HG03175 (cell line): ENCODE results near the gene FBXO10.
A peak's percentile ranks its signal among the peaks of the same experiment; 100 is the strongest.
"Not testable (repeated sequence)": the region's sequence is repeated elsewhere in the genome, so short reads cannot be mapped to it uniquely, and the experiment has no call there.

Experiments
- ATAC-seq: cut with Tn5 transposase; IDR thresholded peaks from one replicate; pipeline ENCODE4 v1.9.1; 2021; ENCODE audit warnings: mild to moderate bottlenecking, moderate library complexity; ENCODE audit not compliant: unreplicated experiment

FBXO10 gene, protein sequence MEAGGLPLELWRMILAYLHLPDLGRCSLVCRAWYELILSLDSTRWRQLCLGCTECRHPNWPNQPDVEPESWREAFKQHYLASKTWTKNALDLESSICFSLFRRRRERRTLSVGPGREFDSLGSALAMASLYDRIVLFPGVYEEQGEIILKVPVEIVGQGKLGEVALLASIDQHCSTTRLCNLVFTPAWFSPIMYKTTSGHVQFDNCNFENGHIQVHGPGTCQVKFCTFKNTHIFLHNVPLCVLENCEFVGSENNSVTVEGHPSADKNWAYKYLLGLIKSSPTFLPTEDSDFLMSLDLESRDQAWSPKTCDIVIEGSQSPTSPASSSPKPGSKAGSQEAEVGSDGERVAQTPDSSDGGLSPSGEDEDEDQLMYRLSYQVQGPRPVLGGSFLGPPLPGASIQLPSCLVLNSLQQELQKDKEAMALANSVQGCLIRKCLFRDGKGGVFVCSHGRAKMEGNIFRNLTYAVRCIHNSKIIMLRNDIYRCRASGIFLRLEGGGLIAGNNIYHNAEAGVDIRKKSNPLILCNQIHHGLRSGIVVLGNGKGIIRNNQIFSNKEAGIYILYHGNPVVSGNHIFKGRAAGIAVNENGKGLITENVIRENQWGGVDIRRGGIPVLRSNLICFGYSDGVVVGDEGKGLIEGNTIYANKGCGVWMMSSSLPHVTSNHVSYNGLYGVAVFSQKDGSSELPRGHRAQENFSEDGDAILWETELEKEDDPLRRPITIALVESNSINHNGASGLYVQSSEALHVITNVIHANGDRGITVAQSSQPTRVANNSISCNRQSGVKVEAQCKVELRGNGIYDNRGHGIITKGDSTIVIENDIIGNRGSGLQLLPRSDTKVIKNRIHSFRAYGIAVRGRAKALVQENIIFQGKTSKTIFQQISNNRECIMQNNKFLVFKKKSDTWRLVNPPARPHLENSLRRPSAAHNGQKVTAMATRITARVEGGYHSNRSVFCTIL

GRCh38 chr9:37575921-37576721, at the start of gene FBXO10:
Gene FBXO10 (minus strand): TSS chr9:37576380. CDS start chr9:37541768, 34,612 bp downstream.
- ATAC-seq = peak; percentile 73

GRCh38 chr9:37625758-37626147, 49.6 kb upstream of the FBXO10 start:
- no peak for ATAC-seq

- no peak for ATAC-seq
Observed at GRCh38 chr9:37625036-37625757, 49.0 kb upstream of the FBXO10 start.

GRCh38 chr9:37624073-37624472, 47.9 kb upstream of the FBXO10 start:
- no peak for ATAC-seq

DNA sequence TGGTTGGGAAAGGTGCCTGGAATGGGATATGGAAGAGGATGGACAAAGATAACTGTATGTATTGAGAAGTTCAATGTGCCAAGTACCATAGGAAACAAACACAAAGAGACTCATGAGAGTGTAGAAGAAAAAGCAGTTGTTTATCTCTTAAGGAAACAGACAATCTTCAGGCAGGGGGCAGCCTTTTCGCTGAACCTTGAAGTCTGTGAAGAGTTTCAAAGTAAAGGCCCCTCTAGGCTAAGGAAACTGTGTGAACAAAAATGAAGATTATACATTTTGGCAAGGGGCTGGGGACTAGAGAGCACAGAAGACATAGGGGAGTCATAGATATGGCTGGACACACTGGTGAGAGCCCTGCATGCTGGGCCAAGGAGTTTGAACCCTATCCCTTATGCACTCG, 47.1 kb upstream of the FBXO10 start:
- no peak for ATAC-seq

DNA sequence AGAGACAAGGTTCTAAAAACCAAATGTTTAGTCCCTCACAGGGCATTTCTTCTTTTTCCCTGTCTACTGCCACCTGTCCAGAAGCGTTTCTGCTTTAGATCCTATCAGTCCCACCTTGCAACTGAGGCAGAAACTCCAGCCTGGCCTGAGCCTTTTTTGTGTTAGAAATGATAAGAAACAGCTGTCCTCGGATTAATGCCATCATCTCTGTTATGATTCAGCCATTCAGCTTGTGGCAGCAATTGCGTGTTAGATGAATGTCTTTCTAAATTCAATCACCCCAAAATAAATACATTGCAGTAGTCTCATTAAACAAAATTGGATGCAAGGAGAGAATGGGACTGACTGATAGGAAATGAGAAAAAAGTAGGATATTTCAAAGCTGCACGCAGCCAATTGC, 46.3 kb upstream of the FBXO10 start:
- no peak for ATAC-seq

DNA sequence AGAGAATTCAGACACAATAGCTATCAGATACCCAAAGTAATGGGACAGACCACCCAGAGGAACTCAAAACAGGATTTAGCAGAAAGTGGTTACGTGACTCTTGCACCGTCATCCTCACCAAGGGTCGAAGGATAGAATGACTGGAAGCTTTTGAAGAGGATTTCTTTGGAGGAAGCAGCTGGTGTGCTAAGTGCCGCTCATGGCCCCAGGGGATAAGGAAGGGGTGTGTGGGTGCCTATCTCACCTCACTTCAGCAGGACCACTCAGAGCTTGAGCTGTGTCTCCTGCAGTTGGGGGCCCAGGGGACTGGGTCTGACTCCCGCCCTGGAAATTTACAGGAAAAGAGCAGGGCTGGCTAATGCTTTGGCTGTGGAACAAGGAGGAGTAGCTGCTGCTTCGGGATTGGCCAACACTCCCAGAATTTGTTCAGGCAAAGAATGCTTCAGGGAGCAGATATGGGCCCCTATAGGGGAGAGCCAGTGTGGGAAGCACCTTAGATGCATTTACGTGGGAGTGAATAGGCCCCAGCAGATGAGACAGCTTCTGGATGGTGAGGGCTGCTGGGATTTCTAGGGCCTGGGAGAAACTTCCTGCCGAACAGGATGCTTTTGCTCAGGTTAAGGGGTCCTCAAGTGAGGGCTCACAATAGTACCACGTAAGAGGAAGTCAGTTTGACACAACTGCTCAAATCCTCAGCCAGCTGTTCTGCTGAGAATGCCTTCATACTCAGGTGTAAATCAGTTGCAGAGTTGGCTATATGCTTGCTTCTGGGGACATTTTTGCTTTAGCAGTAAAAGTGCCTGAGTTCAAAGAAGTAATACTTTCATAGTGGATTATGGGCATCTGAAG, 45.3 kb upstream of the FBXO10 start:
- ATAC-seq = no peak

- ATAC-seq = no peak
Observed at GRCh38 chr9:37620396-37620795, 44.2 kb upstream of the FBXO10 start.

- no peak for ATAC-seq
Observed at GRCh38 chr9:37619806-37620205, 43.6 kb upstream of the FBXO10 start.

GRCh38 chr9:37618817-37619216, 42.6 kb upstream of the FBXO10 start:
- ATAC-seq = no peak

DNA sequence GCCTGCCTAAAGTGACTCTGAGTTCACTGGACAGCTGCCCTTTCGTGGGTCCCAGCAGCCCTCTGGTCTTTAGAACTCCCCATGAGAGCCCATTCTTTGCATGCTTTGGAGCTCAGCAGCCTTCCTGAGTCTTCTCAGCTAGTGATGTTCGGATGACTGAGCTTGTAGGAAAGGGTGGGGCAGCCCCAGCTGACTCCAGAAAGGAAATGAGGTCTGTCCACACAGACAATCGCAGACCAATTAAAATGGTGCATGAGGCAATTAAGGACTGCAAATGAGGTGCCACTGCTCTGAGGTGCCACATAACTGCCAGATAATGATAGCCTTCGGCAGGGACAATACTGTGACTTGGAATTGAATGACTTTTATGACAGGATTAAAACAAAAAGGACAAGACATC, 41.7 kb upstream of the FBXO10 start:
- no peak for ATAC-seq

GRCh38 chr9:37617161-37617560, 41.0 kb upstream of the FBXO10 start:
- no peak for ATAC-seq

DNA sequence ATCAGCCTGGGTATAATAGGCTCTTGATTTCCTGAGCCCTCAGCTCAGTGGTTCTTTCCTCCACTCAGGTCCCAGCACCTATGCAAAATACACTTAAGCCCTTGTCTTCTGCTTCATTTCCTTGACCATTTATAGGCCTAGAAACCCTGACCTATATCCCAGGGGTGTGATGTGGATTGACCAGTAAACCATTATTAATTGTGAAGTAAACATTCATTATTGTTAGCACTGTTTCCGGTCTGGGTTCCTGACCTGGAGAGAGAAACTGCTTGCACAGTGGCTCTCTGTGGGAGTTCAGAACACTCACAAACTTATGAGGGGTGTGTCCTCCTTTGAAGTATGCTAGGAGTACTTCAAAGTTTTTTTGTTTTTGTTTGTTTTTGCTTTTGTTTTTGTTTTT, 35.8 kb upstream of the FBXO10 start:
- ATAC-seq = no peak

DNA sequence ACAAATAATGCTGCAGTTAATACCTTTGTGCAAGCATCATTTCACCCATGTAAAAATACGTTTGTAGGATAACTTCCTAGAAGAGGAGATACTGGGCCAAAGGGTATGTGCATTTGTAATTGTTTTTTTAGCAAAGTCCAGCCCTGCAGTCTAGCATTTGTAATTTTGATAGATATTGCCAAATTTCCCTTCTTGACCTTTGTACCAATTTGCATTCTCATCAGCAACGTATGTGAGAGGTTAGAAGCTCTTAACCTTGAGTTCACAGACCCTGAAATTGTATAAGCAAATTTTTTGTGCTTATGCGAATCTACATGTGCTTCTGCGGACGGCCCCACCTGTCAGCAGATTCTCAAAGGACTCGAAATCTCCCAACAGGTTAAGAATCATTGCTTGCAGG, 34.8 kb upstream of the FBXO10 start:
- no peak for ATAC-seq

- no peak for ATAC-seq
Observed at GRCh38 chr9:37609735-37610397, 33.7 kb upstream of the FBXO10 start.

DNA sequence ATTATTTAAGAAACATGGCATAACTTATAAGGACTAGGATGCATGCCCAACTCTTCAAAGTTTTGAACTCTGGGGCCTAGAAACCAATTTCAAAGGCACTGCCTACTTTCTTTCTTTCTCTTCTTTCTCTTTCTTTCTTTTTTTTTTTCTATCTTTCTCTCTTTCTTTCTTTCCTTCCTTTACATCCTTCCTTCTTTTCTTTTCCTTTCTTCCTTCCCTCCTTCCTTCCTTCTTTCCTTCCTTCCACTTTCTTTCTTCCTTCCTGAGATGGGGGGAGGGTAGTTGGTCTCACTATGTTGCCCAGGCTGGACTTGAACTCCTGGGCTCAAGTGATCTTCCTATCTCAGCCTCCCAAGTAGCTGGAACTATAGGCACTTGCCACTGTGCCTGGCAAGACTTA, 32.1 kb upstream of the FBXO10 start:
- no peak for ATAC-seq

DNA sequence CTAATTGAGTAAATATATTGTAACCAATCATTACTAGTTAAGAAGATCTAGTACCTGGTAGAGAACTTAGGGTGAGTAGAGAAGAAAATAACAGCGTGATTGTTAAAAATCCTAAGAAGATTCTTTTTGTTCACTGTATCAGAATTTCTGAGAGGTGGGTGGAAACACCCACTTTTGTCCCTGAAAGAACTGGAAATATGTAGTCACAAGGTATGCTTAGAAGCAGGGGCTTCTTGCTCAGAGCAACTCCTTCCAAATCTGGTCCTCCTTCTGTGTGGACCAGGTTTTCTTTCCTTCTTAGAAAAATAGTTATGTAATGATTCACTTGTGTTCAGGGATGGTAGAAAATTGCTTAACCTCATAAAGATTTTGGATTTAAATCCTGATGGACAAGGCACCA, 28.1 kb upstream of the FBXO10 start:
- ATAC-seq = no peak

GRCh38 chr9:37602817-37603216, 26.6 kb upstream of the FBXO10 start:
- ATAC-seq = no peak

GRCh38 chr9:37602061-37602460, 25.9 kb upstream of the FBXO10 start:
- ATAC-seq = not testable (repeated sequence)
